Neural progenitor cell (in vitro differentiated cells): Measurements from ENCODE around the gene ZNF618. TPM values are rescaled to one million over a fixed set of nuclear protein-coding genes. Genes with fewer than 3 reads are reported as not detected.

Source experiments
- DNase-seq: peaks from one replicate; pipeline ENCODE4 v3.0.0-alpha.2; 2016; ENCODE audit warnings: low spot score
- H2AFZ ChIP-seq: fragments of 200-600 bp; sonication (generic); replicated peaks from 2 replicates; pipeline ENCODE4 v1.6.1; 2016; ENCODE audit warnings: antibody characterized with exemption
- H3F3A ChIP-seq: fragments of 200-600 bp; sonication (generic); 2 replicates; pipeline ENCODE4 v1.6.1; 2016; ENCODE audit warnings: antibody characterized with exemption, low read depth
- H3K27ac ChIP-seq: fragments of 200-600 bp; sonication (generic); 2 replicates; pipeline ENCODE4 v1.5.1; 2016; ENCODE audit warnings: mild to moderate bottlenecking
- H3K27me3 ChIP-seq: fragments of 200-600 bp; sonication (generic); 2 replicates; pipeline ENCODE4 v1.6.1; 2016; ENCODE audit warnings: mild to moderate bottlenecking, moderate library complexity
- H3K36me3 ChIP-seq: fragments of 200-600 bp; sonication (generic); 2 replicates; pipeline ENCODE4 v1.5.1; 2016
- H3K4me1 ChIP-seq: fragments of 200-600 bp; sonication (generic); 2 replicates; pipeline ENCODE4 v1.6.1; 2016; ENCODE audit warnings: mixed run types
- H3K4me2 ChIP-seq: fragments of 200-600 bp; sonication (generic); 2 replicates; pipeline ENCODE4 v1.6.1; 2016
- H3K4me3 ChIP-seq: fragments of 200-600 bp; sonication (generic); 2 replicates; pipeline ENCODE4 v1.5.1; 2016
- H3K79me2 ChIP-seq: fragments of 200-600 bp; sonication (generic); 2 replicates; pipeline ENCODE4 v1.6.1; 2016; ENCODE audit warnings: low read depth
- H3K9ac ChIP-seq: fragments of 200-600 bp; sonication (generic); 2 replicates; pipeline ENCODE4 v1.6.1; 2016
- H3K9me3 ChIP-seq: fragments of 200-600 bp; sonication (generic); 2 replicates; pipeline ENCODE4 v1.5.1; 2016; ENCODE audit warnings: low read depth
- H4K20me1 ChIP-seq: fragments of 200-600 bp; sonication (generic); 2 replicates; pipeline ENCODE4 v1.6.1; 2016; ENCODE audit warnings: low read depth
- H3K27ac Mint-ChIP-seq: 3 replicates; pipeline ENCODE4 v1.8.0; 2021; ENCODE audit warnings: mixed read lengths
- H3K27me3 Mint-ChIP-seq: 2 replicates; pipeline ENCODE4 v1.8.0; 2022; ENCODE audit warnings: low read depth, mild to moderate bottlenecking, inconsistent platforms, moderate library complexity, mixed read lengths; ENCODE audit not compliant: insufficient read depth
- H3K36me3 Mint-ChIP-seq: 3 replicates; pipeline ENCODE4 v1.8.0; 2021; ENCODE audit warnings: mixed read lengths
- H3K4me1 Mint-ChIP-seq: 3 replicates; pipeline ENCODE4 v1.8.0; 2021; ENCODE audit warnings: mixed read lengths
- H3K4me3 Mint-ChIP-seq: 3 replicates; pipeline ENCODE4 v1.8.0; 2021; ENCODE audit warnings: mild to moderate bottlenecking, moderate library complexity, mixed read lengths
- H3K9me3 Mint-ChIP-seq: 3 replicates; pipeline ENCODE4 v1.8.0; 2020; ENCODE audit warnings: mixed read lengths
- CTCF ChIP-seq: fragments of 200-600 bp; sonication (generic); IDR thresholded peaks from 2 replicates; pipeline ENCODE4 v1.5.1; 2017; ENCODE audit warnings: antibody characterized with exemption, mild to moderate bottlenecking
- EZH2 ChIP-seq: fragments of 200-600 bp; sonication (generic); IDR thresholded peaks from 2 replicates; pipeline ENCODE4 v1.6.1; 2017; ENCODE audit warnings: antibody characterized with exemption, mild to moderate bottlenecking, moderate library complexity
- EZH2phosphoT487 ChIP-seq: fragments of 200-600 bp; sonication (generic); IDR thresholded peaks from 2 replicates; pipeline ENCODE4 v1.6.1; 2017; ENCODE audit warnings: antibody characterized with exemption
- total RNA-seq: library from RNA; depleted of rRNA; stranded (reverse); fragments of >200 nt; gene quantifications from 2 replicates; pipeline ENCODE4 v1.2.3, GENCODE V29; 2015; ENCODE audit warnings: low replicate concordance

Gene ZNF618
- total RNA-seq, 1 donor from 2014 or later = 10.5 TPM

GRCh38 chr9:114027159-114027862, 151.2 kb downstream of the ZNF618 start:
- DNase-seq = no peak
- no peak overlapping the region for H3K4me3 ChIP-seq
- Mint-ChIP-seq H3K27me3 (no peaks in the 10 kb centered on the region), H3K36me3 (peaks cover 38% of the 10 kb centered on the region), H3K4me3 (no peak overlapping the region), H3K27ac (no peak overlapping the region), H3K9me3 (peaks cover 27% of the 10 kb centered on the region), H3K4me1 (peaks cover under 1% of the 10 kb centered on the region)
- H3K79me2 ChIP-seq = no peaks in the 10 kb centered on the region
- TF ChIP-seq EZH2 (no peak), EZH2phosphoT487 (no peak), CTCF (no peak)
- no peak overlapping the region for H2AFZ ChIP-seq
- no peak overlapping the region for H3K9ac ChIP-seq
- no peak overlapping the region for H3K4me2 ChIP-seq
- H4K20me1 ChIP-seq = peaks cover 6% of the 10 kb centered on the region
- peaks cover 9% of the 10 kb centered on the region for H3K9me3 ChIP-seq
- H3K27ac ChIP-seq = no peak overlapping the region
- H3K27me3 ChIP-seq = no peaks in the 10 kb centered on the region
- peaks cover 4% of the 10 kb centered on the region for H3K4me1 ChIP-seq
- no peaks in the 10 kb centered on the region for H3F3A ChIP-seq
- peaks cover 14% of the 10 kb centered on the region for H3K36me3 ChIP-seq

- Histone ChIP-seq H4K20me1 (peaks cover 12% of the 10 kb centered on the region), H3K9me3 (peaks cover 9% of the 10 kb centered on the region), H3K9ac (no peak overlapping the region), H3K4me2 (no peak overlapping the region), H3K4me1 (peaks cover 11% of the 10 kb centered on the region), H3K79me2 (no peaks in the 10 kb centered on the region), H3K27ac (no peak overlapping the region), H3K27me3 (no peaks in the 10 kb centered on the region), H2AFZ (no peak overlapping the region), H3K4me3 (no peak overlapping the region), H3K36me3 (peaks cover 10% of the 10 kb centered on the region), H3F3A (peaks cover 4% of the 10 kb centered on the region)
- H3K36me3 Mint-ChIP-seq = peaks cover 37% of the 10 kb centered on the region
- no peaks in the 10 kb centered on the region for H3K27me3 Mint-ChIP-seq
- no peak overlapping the region for H3K4me3 Mint-ChIP-seq
- peaks cover 20% of the 10 kb centered on the region for H3K9me3 Mint-ChIP-seq
- no peak for DNase-seq
- no peak overlapping the region for H3K27ac Mint-ChIP-seq
- TF ChIP-seq CTCF (no peak), EZH2phosphoT487 (no peak), EZH2 (no peak)
- peaks cover 5% of the 10 kb centered on the region for H3K4me1 Mint-ChIP-seq
Observed at GRCh38 chr9:114027863-114028465, 151.9 kb downstream of the ZNF618 start.

- H3K9me3 ChIP-seq = peaks cover 4% of the 10 kb centered on the region
- H3K4me1 ChIP-seq = peaks cover 12% of the 10 kb centered on the region
- peaks cover 15% of the 10 kb centered on the region for H4K20me1 ChIP-seq
- TF ChIP-seq EZH2 (no peak), CTCF (no peak), EZH2phosphoT487 (no peak)
- Mint-ChIP-seq H3K4me1 (peaks cover 5% of the 10 kb centered on the region), H3K27ac (peak overlapping the region; percentile 76), H3K36me3 (peaks cover 34% of the 10 kb centered on the region), H3K9me3 (peaks cover 13% of the 10 kb centered on the region), H3K4me3 (no peak overlapping the region), H3K27me3 (no peaks in the 10 kb centered on the region)
- DNase-seq = no peak
- no peaks in the 10 kb centered on the region for H3K27me3 ChIP-seq
- peaks cover 4% of the 10 kb centered on the region for H3K36me3 ChIP-seq
- no peak overlapping the region for H3K9ac ChIP-seq
- H3K79me2 ChIP-seq = no peaks in the 10 kb centered on the region
- H3K27ac ChIP-seq = no peak overlapping the region
- H3F3A ChIP-seq = peaks cover 5% of the 10 kb centered on the region
- no peak overlapping the region for H3K4me2 ChIP-seq
- H2AFZ ChIP-seq = no peak overlapping the region
- H3K4me3 ChIP-seq = no peak overlapping the region
Observed at GRCh38 chr9:114028646-114029045, 152.5 kb downstream of the ZNF618 start.
